Measurements from ENCODE around the gene CES2.

The CES2 gene

DNA sequence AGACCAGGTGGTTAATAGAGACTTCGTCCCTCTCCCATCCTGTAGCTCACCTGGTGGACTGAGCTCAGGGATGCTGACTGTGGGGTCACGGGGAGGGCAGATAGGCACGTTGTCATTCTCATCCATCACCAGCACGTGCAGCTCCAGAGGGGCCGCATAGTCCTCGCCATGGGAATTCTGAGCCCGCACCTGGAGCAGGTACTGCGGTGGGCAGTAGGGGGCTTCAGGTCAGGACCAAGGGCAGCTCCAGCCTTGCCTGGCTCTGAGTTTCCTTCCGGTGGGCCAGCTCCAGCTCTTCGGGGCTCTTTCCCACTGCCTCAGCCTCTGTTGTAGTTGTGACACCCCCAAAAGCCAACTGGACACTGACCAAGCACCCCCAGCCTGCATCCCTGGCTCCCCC lies 22.2 kb upstream of the CES2 start:
- H3K9me3 ChIP-seq (ENCODE audit: control extremely low read depth in 1 of 5, control insufficient read depth in 4 of 5, insufficient read depth in 2 of 5, low read depth in 1 of 5, low read length in 4 of 5), result no peaks in the 10 kb centered on the region
- no peaks in the 10 kb centered on the region for H3K36me3 ChIP-seq (ENCODE audit: control insufficient read depth in 4 of 4, insufficient read depth in 4 of 4, low read length in 3 of 4)
- H3K27me3 ChIP-seq (replicated peaks in 2 of 5; ENCODE audit: control insufficient read depth in 4 of 5, insufficient read depth in 5 of 5, low read length in 4 of 5), result peaks cover 0 to 4% (median 0%) of the 10 kb centered on the region in 5 experiments
- ChIA-PET CTCF (interaction anchor here (20.4 to 30.6 kb wide), 2 partner anchors 6 to 14 kb away, joined by 473 read pairs; partner anchors contain the start of genes CDH16 and RRAD), POLR2A (no interaction called here)
- H3K27ac ChIP-seq (ENCODE audit: insufficient read depth in 1 of 2, low read depth in 1 of 2, low read length in 2 of 2, poor library complexity in 1 of 2, severe bottlenecking in 2 of 2), result no peak overlapping the region
- DNase-seq, result no peak
- 57% methylated on average over 9 of the region's 10 CpGs for WGBS (ENCODE audit: insufficient coverage)
- no peak overlapping the region for H3K4me3 ChIP-seq (ENCODE audit: control insufficient read depth in 1 of 7, extremely low read depth in 1 of 7, insufficient read depth in 4 of 7, low read depth in 2 of 7, low read length in 6 of 7)
- H3K4me1 ChIP-seq (ENCODE audit: control extremely low read depth in 1 of 4, control insufficient read depth in 4 of 4, insufficient read depth in 4 of 4, low read length in 3 of 4), result no peaks in the 10 kb centered on the region

DNA sequence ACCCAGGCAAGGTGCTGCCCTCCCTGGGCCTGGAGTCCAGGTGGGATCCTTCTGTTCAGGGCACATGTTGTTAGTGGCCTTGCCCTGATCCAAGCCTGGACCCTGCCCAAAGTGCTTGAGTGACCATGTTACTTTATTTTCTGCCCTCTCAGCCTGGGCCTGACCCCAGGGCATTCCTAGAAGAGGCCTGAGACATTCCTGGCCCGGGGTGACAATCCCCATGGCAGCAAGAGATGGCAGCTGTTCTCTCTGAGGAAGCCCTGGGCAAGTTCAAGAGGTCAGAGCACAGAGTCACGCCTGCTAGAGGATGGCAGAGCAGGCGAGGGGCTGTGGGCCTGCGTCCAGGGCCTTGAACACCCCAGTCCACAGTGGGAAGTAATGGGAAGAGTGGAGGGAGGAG lies 21.6 kb upstream of the CES2 start:
- no peaks in the 10 kb centered on the region for H3K4me1 ChIP-seq (ENCODE audit: control extremely low read depth in 1 of 4, control insufficient read depth in 4 of 4, insufficient read depth in 4 of 4, low read length in 3 of 4)
- peaks cover 0 to 3% (median 0%) of the 10 kb centered on the region in 5 experiments for H3K27me3 ChIP-seq (replicated peaks in 2 of 5; ENCODE audit: control insufficient read depth in 4 of 5, insufficient read depth in 5 of 5, low read length in 4 of 5)
- POLR2A ChIA-PET, result no interaction called here
- H3K36me3 ChIP-seq (ENCODE audit: control insufficient read depth in 4 of 4, insufficient read depth in 4 of 4, low read length in 3 of 4), result no peaks in the 10 kb centered on the region
- CTCF ChIA-PET, result interaction anchor here (20.4 to 30.6 kb wide), 2 partner anchors 5 to 15 kb away, joined by 473 read pairs; partner anchors contain the start of genes CDH16 and RRAD
- no peak overlapping the region for H3K27ac ChIP-seq (ENCODE audit: insufficient read depth in 1 of 2, low read depth in 1 of 2, low read length in 2 of 2, poor library complexity in 1 of 2, severe bottlenecking in 2 of 2)
- DNase-seq, result no peak
- H3K4me3 ChIP-seq (ENCODE audit: control insufficient read depth in 1 of 7, extremely low read depth in 1 of 7, insufficient read depth in 4 of 7, low read depth in 2 of 7, low read length in 6 of 7), result no peak overlapping the region
- WGBS (ENCODE audit: insufficient coverage), result 89% methylated on average over 2 of the region's 4 CpGs
- H3K9me3 ChIP-seq (ENCODE audit: control extremely low read depth in 1 of 5, control insufficient read depth in 4 of 5, insufficient read depth in 2 of 5, low read depth in 1 of 5, low read length in 4 of 5), result no peaks in the 10 kb centered on the region

DNA sequence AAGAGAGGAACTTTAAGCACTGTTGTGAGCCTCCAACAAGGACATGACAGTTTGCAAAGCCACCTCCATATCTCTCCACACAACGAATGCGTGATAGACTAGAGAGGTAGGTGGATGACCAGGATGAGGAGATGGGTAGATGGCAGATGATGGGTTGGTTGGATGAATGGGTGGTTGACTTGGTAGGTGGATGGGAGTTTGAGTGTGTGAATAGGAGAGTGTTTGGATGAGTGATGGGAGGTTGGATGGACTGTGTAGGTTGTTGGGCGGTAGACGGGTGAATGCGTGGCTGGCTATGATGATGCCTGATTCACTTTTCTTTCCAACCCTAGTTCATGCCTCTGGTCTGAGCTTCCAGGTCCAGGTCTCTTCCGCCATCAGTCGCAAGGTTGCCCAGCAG lies 20.8 kb upstream of the CES2 start:
- ChIA-PET POLR2A (no interaction called here), CTCF (interaction anchor here (0.6 to 20.4 kb wide), 4 partner anchors 14 to 198 kb away, joined by 3 to 473 read pairs (median 4); no protein-coding TSS in a partner anchor)
- Histone ChIP-seq H3K4me3 (ENCODE audit: control insufficient read depth in 1 of 7, extremely low read depth in 1 of 7, insufficient read depth in 4 of 7, low read depth in 2 of 7, low read length in 6 of 7) (no peak overlapping the region), H3K27me3 (replicated peaks in 2 of 5; ENCODE audit: control insufficient read depth in 4 of 5, insufficient read depth in 5 of 5, low read length in 4 of 5) (peaks cover 0 to 6% (median 0%) of the 10 kb centered on the region in 5 experiments), H3K36me3 (ENCODE audit: control insufficient read depth in 4 of 4, insufficient read depth in 4 of 4, low read length in 3 of 4) (no peaks in the 10 kb centered on the region), H3K27ac (ENCODE audit: insufficient read depth in 1 of 2, low read depth in 1 of 2, low read length in 2 of 2, poor library complexity in 1 of 2, severe bottlenecking in 2 of 2) (no peak overlapping the region), H3K9me3 (ENCODE audit: control extremely low read depth in 1 of 5, control insufficient read depth in 4 of 5, insufficient read depth in 2 of 5, low read depth in 1 of 5, low read length in 4 of 5) (no peaks in the 10 kb centered on the region), H3K4me1 (ENCODE audit: control extremely low read depth in 1 of 4, control insufficient read depth in 4 of 4, insufficient read depth in 4 of 4, low read length in 3 of 4) (no peaks in the 10 kb centered on the region)
- DNase-seq, result no peak
- WGBS (ENCODE audit: insufficient coverage), result 100% methylated on average over 3 of the region's 7 CpGs

DNA sequence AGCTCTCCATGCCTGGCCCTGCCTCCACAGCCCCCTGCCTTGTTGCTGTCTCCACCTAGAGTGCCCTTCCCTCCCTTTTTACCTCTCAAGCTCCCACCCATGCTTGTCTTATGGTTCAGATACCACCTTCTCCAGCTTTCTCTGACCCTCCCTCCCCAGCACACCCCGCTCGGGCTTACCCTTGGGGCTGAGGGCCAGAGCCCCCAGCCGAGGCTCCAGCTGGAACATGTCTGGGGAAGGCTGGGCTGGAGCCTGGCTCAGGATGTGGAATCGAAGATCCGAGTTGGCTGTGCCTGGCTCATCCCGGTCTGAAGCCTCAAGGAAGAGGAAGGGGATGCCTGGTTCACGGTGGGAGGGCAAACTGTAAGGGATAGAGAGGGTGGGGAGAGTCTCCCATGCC lies 20.3 kb upstream of the CES2 start:
- no CpG with 5 or more reads among the region's 7 CpGs for WGBS (ENCODE audit: insufficient coverage)
- ChIA-PET CTCF (interaction anchor here (0.6 to 20.4 kb wide), 4 partner anchors 13 to 197 kb away, joined by 3 to 473 read pairs (median 4); no protein-coding TSS in a partner anchor), POLR2A (no interaction called here)
- DNase-seq, result no peak
- Histone ChIP-seq H3K27ac (ENCODE audit: insufficient read depth in 1 of 2, low read depth in 1 of 2, low read length in 2 of 2, poor library complexity in 1 of 2, severe bottlenecking in 2 of 2) (no peak overlapping the region), H3K27me3 (replicated peaks in 2 of 5; ENCODE audit: control insufficient read depth in 4 of 5, insufficient read depth in 5 of 5, low read length in 4 of 5) (peaks cover 0 to 8% (median 3%) of the 10 kb centered on the region in 5 experiments), H3K9me3 (ENCODE audit: control extremely low read depth in 1 of 5, control insufficient read depth in 4 of 5, insufficient read depth in 2 of 5, low read depth in 1 of 5, low read length in 4 of 5) (no peaks in the 10 kb centered on the region), H3K4me1 (ENCODE audit: control extremely low read depth in 1 of 4, control insufficient read depth in 4 of 4, insufficient read depth in 4 of 4, low read length in 3 of 4) (no peaks in the 10 kb centered on the region), H3K4me3 (ENCODE audit: control insufficient read depth in 1 of 7, extremely low read depth in 1 of 7, insufficient read depth in 4 of 7, low read depth in 2 of 7, low read length in 6 of 7) (no peak overlapping the region), H3K36me3 (ENCODE audit: control insufficient read depth in 4 of 4, insufficient read depth in 4 of 4, low read length in 3 of 4) (no peaks in the 10 kb centered on the region)

DNA sequence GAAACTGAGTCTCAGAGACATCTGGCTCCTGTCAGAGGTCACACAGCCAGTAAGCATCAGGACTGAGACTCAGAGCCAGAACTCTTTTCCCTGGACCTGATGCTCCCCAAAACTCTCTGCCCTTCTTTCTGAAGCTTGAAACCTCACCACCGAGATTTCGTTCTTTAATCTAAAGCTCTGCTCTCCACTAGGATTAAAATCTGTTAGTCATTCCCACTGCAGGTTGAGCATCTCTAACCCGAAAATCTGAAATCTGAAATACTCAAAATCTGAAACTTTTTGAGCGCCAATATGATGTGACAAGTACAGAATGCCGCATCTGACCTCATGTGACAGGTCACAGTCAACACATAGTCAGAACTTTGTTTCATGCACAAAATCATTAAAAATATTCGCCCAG lies 18.8 kb upstream of the CES2 start:
- ChIA-PET CTCF (interaction anchor here (2.0 to 20.4 kb wide), 3 partner anchors 12 to 18 kb away, joined by 5 to 473 read pairs (median 17); no protein-coding TSS in a partner anchor), POLR2A (no interaction called here)
- Histone ChIP-seq H3K4me3 (ENCODE audit: control insufficient read depth in 1 of 7, extremely low read depth in 1 of 7, insufficient read depth in 4 of 7, low read depth in 2 of 7, low read length in 6 of 7) (no peak overlapping the region), H3K9me3 (ENCODE audit: control extremely low read depth in 1 of 5, control insufficient read depth in 4 of 5, insufficient read depth in 2 of 5, low read depth in 1 of 5, low read length in 4 of 5) (no peaks in the 10 kb centered on the region), H3K36me3 (ENCODE audit: control insufficient read depth in 4 of 4, insufficient read depth in 4 of 4, low read length in 3 of 4) (no peaks in the 10 kb centered on the region), H3K27ac (ENCODE audit: insufficient read depth in 1 of 2, low read depth in 1 of 2, low read length in 2 of 2, poor library complexity in 1 of 2, severe bottlenecking in 2 of 2) (no peak overlapping the region), H3K27me3 (replicated peaks in 2 of 5; ENCODE audit: control insufficient read depth in 4 of 5, insufficient read depth in 5 of 5, low read length in 4 of 5) (peaks cover 0 to 15% (median 12%) of the 10 kb centered on the region in 5 experiments), H3K4me1 (ENCODE audit: control extremely low read depth in 1 of 4, control insufficient read depth in 4 of 4, insufficient read depth in 4 of 4, low read length in 3 of 4) (no peaks in the 10 kb centered on the region)
- DNase-seq, result no peak
- 96% methylated on average over 6 of the region's 6 CpGs for WGBS (ENCODE audit: insufficient coverage)

DNA sequence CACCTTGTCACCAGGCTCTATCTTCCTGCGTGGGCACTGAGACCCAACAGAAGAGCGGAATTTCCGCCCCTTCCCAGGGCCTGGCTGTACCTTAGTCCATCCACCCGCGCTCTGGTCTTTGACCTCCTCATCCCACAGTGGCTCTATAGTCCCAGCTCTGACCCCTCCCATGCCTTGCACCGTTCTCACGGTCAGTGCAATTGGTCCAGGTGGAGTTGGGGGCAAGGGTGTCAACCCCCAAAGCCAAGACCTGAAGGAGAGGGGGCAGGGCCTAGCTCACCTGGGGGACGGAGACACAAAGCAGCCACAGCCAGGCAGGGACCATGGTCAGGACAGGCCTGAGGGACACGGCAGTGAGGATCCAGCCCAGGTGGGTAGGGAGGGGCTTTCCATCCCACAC lies 17.6 kb upstream of the CES2 start:
- Histone ChIP-seq H3K27ac (ENCODE audit: insufficient read depth in 1 of 2, low read depth in 1 of 2, low read length in 2 of 2, poor library complexity in 1 of 2, severe bottlenecking in 2 of 2) (no peak overlapping the region), H3K9me3 (ENCODE audit: control extremely low read depth in 1 of 5, control insufficient read depth in 4 of 5, insufficient read depth in 2 of 5, low read depth in 1 of 5, low read length in 4 of 5) (no peaks in the 10 kb centered on the region), H3K4me3 (ENCODE audit: control insufficient read depth in 1 of 7, extremely low read depth in 1 of 7, insufficient read depth in 4 of 7, low read depth in 2 of 7, low read length in 6 of 7) (no peak overlapping the region), H3K36me3 (ENCODE audit: control insufficient read depth in 4 of 4, insufficient read depth in 4 of 4, low read length in 3 of 4) (no peaks in the 10 kb centered on the region), H3K4me1 (ENCODE audit: control extremely low read depth in 1 of 4, control insufficient read depth in 4 of 4, insufficient read depth in 4 of 4, low read length in 3 of 4) (no peaks in the 10 kb centered on the region), H3K27me3 (replicated peaks in 2 of 5; ENCODE audit: control insufficient read depth in 4 of 5, insufficient read depth in 5 of 5, low read length in 4 of 5) (peaks cover 0 to 23% (median 16%) of the 10 kb centered on the region in 5 experiments)
- no peak for DNase-seq
- 93% methylated on average over 9 of the region's 9 CpGs for WGBS (ENCODE audit: insufficient coverage)
- POLR2A ChIA-PET, result no interaction called here
- CTCF ChIA-PET, result interaction anchor here (0.9 to 20.4 kb wide), 4 partner anchors 13 to 267 kb away, joined by 3 to 473 read pairs (median 10); no protein-coding TSS in a partner anchor

DNA sequence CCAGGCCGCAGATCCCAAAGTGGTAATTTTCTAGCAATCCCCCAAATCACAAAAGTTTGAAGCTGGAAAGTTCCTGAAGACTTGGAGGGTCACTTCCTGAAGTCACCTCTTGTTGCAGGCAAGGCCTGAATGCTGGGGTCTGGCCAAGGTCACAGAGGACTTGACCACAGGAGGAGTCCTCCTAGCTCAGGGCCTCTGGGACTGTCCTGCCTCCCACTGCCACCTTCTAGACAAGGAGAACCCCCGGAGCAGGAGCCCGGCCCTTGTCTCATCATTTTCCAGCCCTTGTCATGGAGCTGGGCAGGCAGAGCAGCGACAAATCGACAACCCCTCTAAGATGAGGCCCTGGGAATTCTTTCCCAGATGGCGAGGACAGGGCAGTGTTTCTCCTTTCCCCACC lies 17.0 kb upstream of the CES2 start:
- H3K27me3 ChIP-seq (replicated peaks in 2 of 5; ENCODE audit: control insufficient read depth in 4 of 5, insufficient read depth in 5 of 5, low read length in 4 of 5), result peaks cover 0 to 25% (median 20%) of the 10 kb centered on the region in 5 experiments
- H3K4me3 ChIP-seq (ENCODE audit: control insufficient read depth in 1 of 7, extremely low read depth in 1 of 7, insufficient read depth in 4 of 7, low read depth in 2 of 7, low read length in 6 of 7), result no peak overlapping the region
- no peaks in the 10 kb centered on the region for H3K36me3 ChIP-seq (ENCODE audit: control insufficient read depth in 4 of 4, insufficient read depth in 4 of 4, low read length in 3 of 4)
- H3K9me3 ChIP-seq (ENCODE audit: control extremely low read depth in 1 of 5, control insufficient read depth in 4 of 5, insufficient read depth in 2 of 5, low read depth in 1 of 5, low read length in 4 of 5), result no peaks in the 10 kb centered on the region
- CTCF ChIA-PET, result interaction anchor here (0.9 to 20.4 kb wide), 5 partner anchors 9 to 268 kb away, joined by 3 to 473 read pairs (median 3); no protein-coding TSS in a partner anchor
- no peak for DNase-seq
- WGBS (ENCODE audit: insufficient coverage), result 91% methylated on average over 5 of the region's 6 CpGs
- H3K27ac ChIP-seq (ENCODE audit: insufficient read depth in 1 of 2, low read depth in 1 of 2, low read length in 2 of 2, poor library complexity in 1 of 2, severe bottlenecking in 2 of 2), result no peak overlapping the region
- POLR2A ChIA-PET, result no interaction called here
- no peaks in the 10 kb centered on the region for H3K4me1 ChIP-seq (ENCODE audit: control extremely low read depth in 1 of 4, control insufficient read depth in 4 of 4, insufficient read depth in 4 of 4, low read length in 3 of 4)

Data from common myeloid progenitor, CD34-positive (primary cell).